ENCODE measurements around the gene MYO19.

The MYO19 gene

GRCh38 chr17:36533935-36534839 is 481 bp downstream of the MYO19 start (continued):
- TF ChIP-seq MYNN (tag by site-specific recombination; IDR thresholded peaks at IDR 0.05; ENCODE audit: borderline replicate concordance) (no peak), ZNF692 (tag by site-specific recombination; IDR thresholded peaks at IDR 0.05) (peak; percentile 44), KLF1 (tag by site-specific recombination; IDR thresholded peaks at IDR 0.05) (no peak; the same call in 1 of the 2 replicates)

GRCh38 chr17:36532435-36532975 is 2.2 kb downstream of the MYO19 start:
- Histone ChIP-seq H3K4me3 (ENCODE audit: low read depth, low read length) (no peak overlapping the region), H3K9me3 (ENCODE audit: control insufficient read depth, insufficient read depth, low read depth, low read length) (no peaks in the 10 kb centered on the region), H3K36me3 (ENCODE audit: control insufficient read depth in 2 of 2, insufficient read depth in 1 of 2, low read length in 2 of 2) (peaks cover 55 to 63% of the 10 kb centered on the region in 2 experiments), H3K4me1 (ENCODE audit: control insufficient read depth, insufficient read depth, low read length) (0 out of 2 replicates have a peak, but pooled peaks cover 3% of the 10 kb centered on the region), H3K27ac (ENCODE audit: extremely low read depth, low read depth, low read length) (no peak overlapping the region)
- TF ChIP-seq ZNF76 (tag by site-specific recombination; IDR thresholded peaks at IDR 0.05; ENCODE audit: borderline replicate concordance, low read depth) (no peak), ZNF510 (tag by site-specific recombination; IDR thresholded peaks at IDR 0.05; ENCODE audit: insufficient replicate concordance) (no peak), ZNF48 (tag by site-specific recombination; IDR thresholded peaks at IDR 0.05) (no peak), ZBTB49 (tag by site-specific recombination; IDR thresholded peaks at IDR 0.05; ENCODE audit: low read depth) (no peak), ZNF211 (tag by site-specific recombination; IDR thresholded peaks at IDR 0.05; ENCODE audit: low read depth) (no peak), SCRT1 (tag by site-specific recombination; IDR thresholded peaks at IDR 0.05; ENCODE audit: borderline replicate concordance) (no peak), GLIS1 (tag by site-specific recombination; IDR thresholded peaks at IDR 0.05) (no peak)
- POLR2A ChIA-PET = no interaction called here
- CTCF ChIA-PET = no interaction called here

- POLR2A ChIA-PET = no interaction called here
- 0 out of 2 replicates have a peak, but pooled peaks cover 3% of the 10 kb centered on the region for H3K4me1 ChIP-seq (ENCODE audit: control insufficient read depth, insufficient read depth, low read length)
- peaks cover 78 to 88% of the 10 kb centered on the region in 2 experiments for H3K36me3 ChIP-seq (ENCODE audit: control insufficient read depth in 2 of 2, insufficient read depth in 1 of 2, low read length in 2 of 2)
- CTCF ChIA-PET = interaction anchor here (0.6 kb wide), 1 partner anchor 47 kb away, joined by 3 read pairs; no protein-coding TSS in a partner anchor
- H3K9me3 ChIP-seq (ENCODE audit: control insufficient read depth, insufficient read depth, low read depth, low read length) = no peaks in the 10 kb centered on the region
- no peak overlapping the region for H3K4me3 ChIP-seq (ENCODE audit: low read depth, low read length)
- TF ChIP-seq SP7 (tag by site-specific recombination; IDR thresholded peaks at IDR 0.05) (no peak), ZBTB11 (tag by site-specific recombination; conservative IDR thresholded peaks at IDR 0.05; ENCODE audit: low read depth) (no peak), ZNF169 (tag by site-specific recombination; IDR thresholded peaks at IDR 0.05) (no peak), HIC1 (tag by site-specific recombination; IDR thresholded peaks at IDR 0.05) (no peak), PRDM1 (tag by site-specific recombination; IDR thresholded peaks at IDR 0.05) (peak; percentile 57)
- H3K27ac ChIP-seq (ENCODE audit: extremely low read depth, low read depth, low read length) = no peak overlapping the region
These were observed 5.5 kb downstream of the MYO19 start for GRCh38 chr17:36529121-36529520.

All from HEK293 (cell line).